ENCODE results near the gene CYP2W1.

DNA sequence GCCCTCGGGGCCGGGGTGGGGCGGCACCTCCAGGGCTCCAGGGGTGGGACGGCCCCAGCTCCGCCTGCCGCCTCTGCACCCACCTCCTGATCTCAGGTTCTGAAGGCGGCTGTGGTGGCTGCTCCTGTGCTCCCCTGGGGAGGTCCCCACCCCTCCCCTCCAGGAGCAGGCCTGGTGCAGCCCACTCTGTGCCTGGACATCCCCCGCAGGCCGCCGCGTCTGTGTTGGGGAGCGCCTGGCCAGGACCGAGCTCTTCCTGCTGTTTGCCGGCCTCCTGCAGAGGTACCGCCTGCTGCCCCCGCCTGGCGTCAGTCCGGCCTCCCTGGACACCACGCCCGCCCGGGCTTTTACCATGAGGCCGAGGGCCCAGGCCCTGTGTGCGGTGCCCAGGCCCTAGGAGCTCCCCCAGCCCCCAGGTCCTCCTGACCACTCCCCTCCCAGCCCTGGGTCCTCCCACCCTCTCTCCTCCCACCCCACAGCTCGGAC lies 5.5 kb downstream of the CYP2W1 start:
- TF ChIP-seq CTCF (IDR thresholded peaks at IDR 0.05) (no peak), EZH2 (IDR thresholded peaks at IDR 0.05) (no peak)
